Upper lobe of left lung (tissue), 4 donors: ENCODE results near the gene LEMD1.

Experiments
- POLR2AphosphoS5 ChIP-seq, 2 donors: sonication (generic); formaldehyde crosslinking; IDR thresholded peaks; one replicate each; pipeline ENCODE4 v1.5.1; 2017; ENCODE audit warnings: antibody characterized with exemption in 2 of 2
- TF ChIP-seq, protein P1 (sequence below), 6 experiments: fragments of 450-650 bp in 4 of 6; fragments of 200-600 bp in 2 of 6; sonication (generic) in 2 of 6; IDR thresholded peaks; one replicate each; pipeline ENCODE4 v1.5.1; 2016 to 2019; ENCODE audit warnings: antibody characterized with exemption in 6 of 6

- TF ChIP-seq, protein P1, sequence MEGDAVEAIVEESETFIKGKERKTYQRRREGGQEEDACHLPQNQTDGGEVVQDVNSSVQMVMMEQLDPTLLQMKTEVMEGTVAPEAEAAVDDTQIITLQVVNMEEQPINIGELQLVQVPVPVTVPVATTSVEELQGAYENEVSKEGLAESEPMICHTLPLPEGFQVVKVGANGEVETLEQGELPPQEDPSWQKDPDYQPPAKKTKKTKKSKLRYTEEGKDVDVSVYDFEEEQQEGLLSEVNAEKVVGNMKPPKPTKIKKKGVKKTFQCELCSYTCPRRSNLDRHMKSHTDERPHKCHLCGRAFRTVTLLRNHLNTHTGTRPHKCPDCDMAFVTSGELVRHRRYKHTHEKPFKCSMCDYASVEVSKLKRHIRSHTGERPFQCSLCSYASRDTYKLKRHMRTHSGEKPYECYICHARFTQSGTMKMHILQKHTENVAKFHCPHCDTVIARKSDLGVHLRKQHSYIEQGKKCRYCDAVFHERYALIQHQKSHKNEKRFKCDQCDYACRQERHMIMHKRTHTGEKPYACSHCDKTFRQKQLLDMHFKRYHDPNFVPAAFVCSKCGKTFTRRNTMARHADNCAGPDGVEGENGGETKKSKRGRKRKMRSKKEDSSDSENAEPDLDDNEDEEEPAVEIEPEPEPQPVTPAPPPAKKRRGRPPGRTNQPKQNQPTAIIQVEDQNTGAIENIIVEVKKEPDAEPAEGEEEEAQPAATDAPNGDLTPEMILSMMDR (IDR thresholded peaks at IDR 0.05) = no peak
- TF ChIP-seq POLR2AphosphoS5 (IDR thresholded peaks at IDR 0.05) = no peak
Observed at GRCh38 chr1:205374210-205375078, 47.4 kb downstream of the LEMD1 start.
